Midbrain (tissue), 1 donor: ENCODE data around the gene TAS1R2.

ENCODE experiments used
- DNase-seq: peaks from one replicate; lab custom pipeline; 2025; lab: John Stamatoyannopoulos, UW

TAS1R2 gene

GRCh38 chr1:18819986-18820790, 39.3 kb downstream of the TAS1R2 start:
- no peak for DNase-seq

- DNase-seq, result no peak
These were observed 40.3 kb downstream of the TAS1R2 start for GRCh38 chr1:18819203-18819602.

- DNase-seq, result no peak
These were observed 41.5 kb downstream of the TAS1R2 start for GRCh38 chr1:18817795-18818435.

GRCh38 chr1:18817316-18817715, 42.1 kb downstream of the TAS1R2 start:
- DNase-seq, result no peak

- DNase-seq, result no peak
These were observed 42.7 kb downstream of the TAS1R2 start for GRCh38 chr1:18816808-18817207.

- no peak for DNase-seq
These were observed 44.5 kb downstream of the TAS1R2 start for GRCh38 chr1:18814874-18815531.

GRCh38 chr1:18814425-18814824, 45.0 kb downstream of the TAS1R2 start:
- no peak for DNase-seq

- DNase-seq, result no peak
These were observed 47.0 kb downstream of the TAS1R2 start for GRCh38 chr1:18812453-18812939.

GRCh38 chr1:18811733-18812452, 47.6 kb downstream of the TAS1R2 start:
- DNase-seq, result no peak

GRCh38 chr1:18809953-18810899, 49.2 kb downstream of the TAS1R2 start:
- DNase-seq, result no peak

- no peak for DNase-seq
These were observed 50.9 kb downstream of the TAS1R2 start for GRCh38 chr1:18808550-18808949.

GRCh38 chr1:18807334-18808063, 52.0 kb downstream of the TAS1R2 start:
- no peak for DNase-seq

GRCh38 chr1:18805925-18806849, 53.3 kb downstream of the TAS1R2 start:
- DNase-seq, result no peak

- DNase-seq, result no peak
These were observed 54.1 kb downstream of the TAS1R2 start for GRCh38 chr1:18805150-18805879.

GRCh38 chr1:18803851-18804250, 55.6 kb downstream of the TAS1R2 start:
- no peak for DNase-seq

GRCh38 chr1:18803151-18803791, 56.2 kb downstream of the TAS1R2 start:
- DNase-seq, result no peak

GRCh38 chr1:18802231-18802630, 57.2 kb downstream of the TAS1R2 start:
- DNase-seq, result no peak

- DNase-seq, result no peak
These were observed 59.2 kb downstream of the TAS1R2 start for GRCh38 chr1:18800258-18800657.
